Thyroid gland (tissue), 4 donors: ENCODE data around the gene GRIA4.

ENCODE experiments used
- POLR2A ChIP-seq, 2 donors: fragments of 450-650 bp; IDR thresholded peaks; one replicate each; pipeline ENCODE4 v1.6.1; 2017; ENCODE audit warnings: antibody characterized with exemption in 2 of 2, mild to moderate bottlenecking in 2 of 2, moderate library complexity in 1 of 2
- TF ChIP-seq, protein P1 (sequence below), 6 experiments: fragments of 200-600 bp in 3 of 6; fragments of 450-650 bp in 3 of 6; sonication (generic) in 3 of 6; IDR thresholded peaks; one replicate each; pipeline ENCODE4 v1.5.1; 2016 to 2019; ENCODE audit warnings: antibody characterized with exemption in 6 of 6, mild to moderate bottlenecking in 2 of 6, inconsistent platforms in 1 of 6, moderate library complexity in 1 of 6

DNA sequence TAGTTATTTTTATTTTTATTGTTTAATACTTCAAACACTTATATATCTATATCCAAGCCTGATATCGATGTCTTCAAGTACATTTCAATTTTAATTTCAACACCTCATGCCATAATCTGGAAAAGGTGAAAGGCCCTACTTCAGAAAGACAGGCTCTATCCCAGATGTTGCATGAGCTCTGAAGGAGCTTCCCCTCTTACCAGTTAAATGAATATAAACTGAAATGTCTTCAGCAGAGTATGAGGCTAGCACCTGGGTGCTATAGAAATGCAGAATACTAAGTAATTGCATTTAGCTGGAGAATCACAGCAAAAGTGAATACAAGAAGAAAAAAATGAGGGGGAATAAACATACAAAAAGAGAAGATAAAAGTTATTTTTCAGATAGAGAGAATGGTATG, 11.5 kb upstream of the GRIA4 start:
- TF ChIP-seq, protein P1, sequence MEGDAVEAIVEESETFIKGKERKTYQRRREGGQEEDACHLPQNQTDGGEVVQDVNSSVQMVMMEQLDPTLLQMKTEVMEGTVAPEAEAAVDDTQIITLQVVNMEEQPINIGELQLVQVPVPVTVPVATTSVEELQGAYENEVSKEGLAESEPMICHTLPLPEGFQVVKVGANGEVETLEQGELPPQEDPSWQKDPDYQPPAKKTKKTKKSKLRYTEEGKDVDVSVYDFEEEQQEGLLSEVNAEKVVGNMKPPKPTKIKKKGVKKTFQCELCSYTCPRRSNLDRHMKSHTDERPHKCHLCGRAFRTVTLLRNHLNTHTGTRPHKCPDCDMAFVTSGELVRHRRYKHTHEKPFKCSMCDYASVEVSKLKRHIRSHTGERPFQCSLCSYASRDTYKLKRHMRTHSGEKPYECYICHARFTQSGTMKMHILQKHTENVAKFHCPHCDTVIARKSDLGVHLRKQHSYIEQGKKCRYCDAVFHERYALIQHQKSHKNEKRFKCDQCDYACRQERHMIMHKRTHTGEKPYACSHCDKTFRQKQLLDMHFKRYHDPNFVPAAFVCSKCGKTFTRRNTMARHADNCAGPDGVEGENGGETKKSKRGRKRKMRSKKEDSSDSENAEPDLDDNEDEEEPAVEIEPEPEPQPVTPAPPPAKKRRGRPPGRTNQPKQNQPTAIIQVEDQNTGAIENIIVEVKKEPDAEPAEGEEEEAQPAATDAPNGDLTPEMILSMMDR (IDR thresholded peaks at IDR 0.05): no peak
- no peak for TF ChIP-seq POLR2A (IDR thresholded peaks at IDR 0.05)
